IMR-90 (cell line): Measurements from ENCODE around the gene CRTC1. TPM values are rescaled to one million over a fixed set of nuclear protein-coding genes. Genes with fewer than 3 reads are reported as not detected.

Experiments used
- ATAC-seq: fragments of 200-7000 bp; cut with Tn5 transposase; 2 replicates; pipeline ENCODE4 v1.9.1; 2020; ENCODE audit warnings: low read depth, mild to moderate bottlenecking, moderate library complexity
- BruUV-seq: library from RNA; stranded (reverse); fragments of 400-500 nt; replicated peaks from 2 replicates; lab custom pipeline; 2021; lab: Mats Ljungman, UMichigan
- CTCF ChIA-PET: fragments of 300-600 bp; formaldehyde crosslinking; extraction: SDS; loops from one replicate; lab custom pipeline; 2021; ENCODE audit warnings: antibody characterized with exemption; lab: Yijun Ruan, JAX
- POLR2A ChIA-PET: fragments of 300-600 bp; sonication (Branson Sonifier 250); formaldehyde crosslinking; loops from one replicate; lab custom pipeline; 2022; ENCODE audit warnings: antibody characterized with exemption; ENCODE audit not compliant: unreplicated experiment; lab: Charles Lee
- DNase-seq: peaks from one replicate; pipeline ENCODE4 v3.0.0; 2013
- H2AFZ ChIP-seq: replicated peaks from 2 replicates; pipeline ENCODE3; 2013; ENCODE audit warnings: low read length, mild to moderate bottlenecking; ENCODE audit not compliant: poor library complexity
- H2AK5ac ChIP-seq: 2 replicates; pipeline ENCODE4 v1.6.1; 2013; ENCODE audit warnings: low read depth, low read length, inconsistent platforms
- H2AK9ac ChIP-seq: replicated peaks from 2 replicates; pipeline ENCODE3; 2013; ENCODE audit warnings: mild to moderate bottlenecking, low read depth, low read length, moderate library complexity; ENCODE audit not compliant: poor library complexity
- H2BK120ac ChIP-seq: 2 replicates; pipeline ENCODE4 v1.6.1; 2013; ENCODE audit warnings: low read depth, low read length, inconsistent platforms
- H2BK15ac ChIP-seq: 3 replicates; pipeline ENCODE4 v1.6.1; 2013; ENCODE audit warnings: low read depth, low read length, inconsistent platforms
- H2BK20ac ChIP-seq: 2 replicates; pipeline ENCODE4 v1.6.1; 2013; ENCODE audit warnings: low read depth, mild to moderate bottlenecking, inconsistent platforms, low read length, moderate library complexity
- H2BK5ac ChIP-seq: 2 replicates; pipeline ENCODE4 v1.6.1; 2013; ENCODE audit warnings: mild to moderate bottlenecking, low read depth, low read length, inconsistent platforms; ENCODE audit not compliant: poor library complexity, severe bottlenecking
- H3K14ac ChIP-seq: replicated peaks from 2 replicates; pipeline ENCODE4 v1.6.1; 2013; ENCODE audit warnings: low read depth, low read length, inconsistent platforms
- H3K18ac ChIP-seq: 2 replicates; pipeline ENCODE4 v1.6.1; 2013; ENCODE audit warnings: low read depth, low read length, control low read depth
- H3K23ac ChIP-seq: 2 replicates; pipeline ENCODE4 v1.6.1; 2013; ENCODE audit warnings: low read depth, low read length, inconsistent platforms
- H3K27ac ChIP-seq: 2 replicates; pipeline ENCODE4 v1.5.1; 2013; ENCODE audit warnings: mild to moderate bottlenecking, control low read depth, low read length; ENCODE audit not compliant: insufficient read depth
- H3K27me3 ChIP-seq: 2 replicates; pipeline ENCODE4 v1.6.1; 2013; ENCODE audit warnings: low read length; ENCODE audit not compliant: control insufficient read depth, insufficient read depth
- H3K36me3 ChIP-seq: 2 replicates; pipeline ENCODE4 v1.6.1; 2013; ENCODE audit warnings: low read length, mixed read lengths; ENCODE audit not compliant: control insufficient read depth, insufficient read depth
- H3K4ac ChIP-seq: 2 replicates; pipeline ENCODE4 v1.6.1; 2013; ENCODE audit warnings: low read depth, low read length, inconsistent platforms
- H3K4me1 ChIP-seq: 2 replicates; pipeline ENCODE4 v1.6.1; 2013; ENCODE audit warnings: low read length, mixed read lengths; ENCODE audit not compliant: control insufficient read depth, insufficient read depth
- H3K4me2 ChIP-seq: 2 replicates; pipeline ENCODE4 v1.6.1; 2013; ENCODE audit warnings: low read depth, mild to moderate bottlenecking, control low read depth, low read length, moderate library complexity
- H3K4me3 ChIP-seq: 2 replicates; pipeline ENCODE4 v1.5.1; 2013; ENCODE audit warnings: low read depth, mild to moderate bottlenecking, control low read depth, low read length, moderate library complexity; ENCODE audit not compliant: insufficient read depth
- H3K56ac ChIP-seq: 2 replicates; pipeline ENCODE4 v1.6.1; 2013; ENCODE audit warnings: low read length, inconsistent platforms; ENCODE audit not compliant: insufficient read depth; ENCODE audit errors: extremely low read depth
- H3K79me1 ChIP-seq, 2 experiments: 2 replicates each; pipeline ENCODE4 v1.6.1; 2013; ENCODE audit warnings: low read length in 2 of 2, inconsistent platforms in 1 of 2, low read depth in 1 of 2
- H3K9ac ChIP-seq: 2 replicates; pipeline ENCODE4 v1.6.1; 2013; ENCODE audit warnings: low read depth, low read length, control low read depth
- H3K9me1 ChIP-seq: 2 replicates; pipeline ENCODE4 v1.6.1; 2013; ENCODE audit warnings: low read length, inconsistent platforms; ENCODE audit not compliant: insufficient read depth
- H3K9me3 ChIP-seq: 2 replicates; pipeline ENCODE4 v1.6.1; 2013; ENCODE audit warnings: low read length; ENCODE audit not compliant: control insufficient read depth, insufficient read depth
- H4K20me1 ChIP-seq: 2 replicates; pipeline ENCODE4 v1.6.1; 2013; ENCODE audit warnings: low read length, inconsistent platforms; ENCODE audit not compliant: insufficient read depth
- H4K5ac ChIP-seq: 2 replicates; pipeline ENCODE4 v1.6.1; 2013; ENCODE audit warnings: mild to moderate bottlenecking, low read depth, low read length, control low read depth
- H4K8ac ChIP-seq, 2 experiments: 2 replicates each; pipeline ENCODE4 v1.6.1; 2013; ENCODE audit warnings: low read depth in 2 of 2, low read length in 2 of 2, control low read depth in 1 of 2, inconsistent platforms in 1 of 2
- H4K91ac ChIP-seq: 2 replicates; pipeline ENCODE4 v1.6.1; 2013; ENCODE audit warnings: low read depth, low read length, inconsistent platforms; ENCODE audit not compliant: insufficient read depth
- CEBPB ChIP-seq: IDR thresholded peaks from 2 replicates; pipeline ENCODE4 v1.6.1; 2012; ENCODE audit warnings: low read depth, low read length, improper control_type of control experiment
- MAFK ChIP-seq: IDR thresholded peaks from 2 replicates; pipeline ENCODE4 v1.6.1; 2012; ENCODE audit warnings: low read depth, low read length, improper control_type of control experiment
- MAZ ChIP-seq: IDR thresholded peaks from 2 replicates; pipeline ENCODE4 v1.6.1; 2012; ENCODE audit warnings: low read depth, mild to moderate bottlenecking, low read length, improper control_type of control experiment, moderate library complexity, borderline replicate concordance
- NFE2L2 ChIP-seq: fragments of 150-350 bp; IDR thresholded peaks from 2 replicates; pipeline ENCODE4 v1.6.1; 2016; ENCODE audit warnings: low read depth, mild to moderate bottlenecking, low read length
- SMC3 ChIP-seq: fragments of 150-350 bp; IDR thresholded peaks from 2 replicates; pipeline ENCODE4 v1.6.1; 2016; ENCODE audit warnings: low read depth, mild to moderate bottlenecking, antibody characterized with exemption, low read length, moderate library complexity
- WGBS, 2 experiments: methylation state at CpG; one replicate each; pipeline versions ENCODE4 v1.1.5 to v1.1.7; 2013; ENCODE audit warnings: missing lambda C conversion rate in 2 of 2; ENCODE audit not compliant: insufficient read length in 1 of 2; ENCODE audit errors: extremely low coverage in 2 of 2; 5-methylcytosine and 5-hydroxymethylcytosine counted together
- dilution Hi-C: fragments of 300-500 bp; cut with HindIII; formaldehyde crosslinking; loops from one replicate; pipeline ENCODE4 v1.14.3; 2018; ENCODE audit warnings: low sequenced_read_pairs; ENCODE audit not compliant: unreplicated experiment
- in situ Hi-C: fragments of 300-500 bp; cut with MboI; formaldehyde crosslinking; loops from 3 replicates; pipeline ENCODE4 v1.14.3; 2019; ENCODE audit warnings: low sequenced_read_pairs, inconsistent platforms, mixed read lengths
- intact Hi-C: fragments of 100-400 bp; cut with micrococcal nuclease; formaldehyde crosslinking; loops from 2 replicates; pipeline ENCODE4 v1.10.0; 2022
- polyA plus RNA-seq, 3 experiments: library from polyadenylated mRNA; depleted of rRNA; stranded (reverse); fragments of >200 nt; gene quantifications; 2 replicates each; pipeline ENCODE4 v1.2.3, GENCODE V29; 2012; ENCODE audit warnings: low replicate concordance in 1 of 3
- total RNA-seq: library from RNA; depleted of rRNA; stranded (reverse); fragments of >200 nt; gene quantifications from 2 replicates; pipeline ENCODE4 v1.2.3, GENCODE V29; 2012

Gene CRTC1
- total and polyA plus RNA-seq, 2 of the 4 experiments (the other 2 are of a cell fraction) = 0.18 to 5.7 TPM

GRCh38 chr19:18655173-18655844 is 28.2 kb upstream of the CRTC1 start:
- Histone ChIP-seq H3K4me1 (peaks cover 41% of the 10 kb centered on the region), H4K5ac (no peak overlapping the region), H3K4me3 (no peak overlapping the region), H4K8ac (no peak overlapping the region), H2BK5ac (no peak overlapping the region), H2AFZ (no peak overlapping the region), H3K14ac (no peak overlapping the region), H3K36me3 (no peaks in the 10 kb centered on the region), H4K20me1 (peaks cover 7% of the 10 kb centered on the region), H3K18ac (no peak overlapping the region), H3K27ac (no peak overlapping the region), H3K79me1 (peaks cover 23 to 53% of the 10 kb centered on the region in 2 experiments), H3K9ac (no peak overlapping the region), H2BK20ac (no peak overlapping the region), H3K23ac (no peak overlapping the region), H2BK120ac (no peak overlapping the region), H3K56ac (no peak overlapping the region), H3K4ac (no peak overlapping the region; the same call in 1 of the 2 replicates), H3K4me2 (no peak overlapping the region), H3K9me1 (peaks cover 28% of the 10 kb centered on the region), H4K91ac (no peak overlapping the region), H2AK9ac (peak overlapping the region; percentile 5), H3K27me3 (no peaks in the 10 kb centered on the region), H2BK15ac (no peak overlapping the region), H3K9me3 (no peaks in the 10 kb centered on the region), H2AK5ac (peak overlapping the region; percentile 70; the same call in 1 of the 2 replicates)
- DNase-seq (no peak), ATAC-seq (no peak)
- POLR2A ChIA-PET = interaction anchor here (0.6 kb wide), 1 partner anchor 25 kb away, joined by 3 read pairs; no protein-coding TSS in a partner anchor
- dilution Hi-C loops (no loop called here), in situ Hi-C loops (no loop called here), intact Hi-C loops (no loop called here)
- BruUV-seq = no TSS peak
- WGBS, 2 experiments = 97% methylated on average over 6 of the region's 13 CpGs; no CpG with 5 or more reads in 1 of the 2 experiments
- TF ChIP-seq NFE2L2 (no peak), SMC3 (no peak), MAZ (no peak), MAFK (no peak), CEBPB (no peak)
- CTCF ChIA-PET = no interaction called here
